Measurements from ENCODE around the gene SLMAP. TPM values are rescaled to one million over a fixed set of nuclear protein-coding genes. Genes with fewer than 3 reads are reported as not detected.

The SLMAP gene
- total RNA-seq, result 10 to 100 TPM; 79.4 to 98.6 (median 89.0) TPM
- 65.6 TPM for total RNA-seq (2013)

GRCh38 chr3:57755741-57756527, at the start of gene SLMAP:
Gene SLMAP (plus strand): TSS chr3:57756309. CDS start chr3:57757652, 1,343 bp downstream.
- DNase-seq (peak; percentile 91 to 98), ATAC-seq (peak; percentile 92 to 98 (median 93))
- Mint-ChIP-seq H3K27ac (peak within 1 kb of the TSS; percentile 89 to 91), H3K9me3 (no peaks in the 10 kb centered on the region), H3K4me3 (peak within 1 kb of the TSS; percentile 97), H3K36me3 (no peaks in the 10 kb centered on the region), H3K27me3 (ENCODE audit: low read depth in 2 of 2) (no peaks in the 10 kb centered on the region), H3K4me1 (peaks cover 27 to 28% of the 10 kb centered on the region in 2 donors)
- Histone ChIP-seq H3K4me3 (ENCODE audit: low read length) (peak within 1 kb of the TSS; percentile 81), H3K27ac (ENCODE audit: low read length) (peak within 1 kb of the TSS; percentile 79), H3K36me3 (ENCODE audit: control insufficient read depth, insufficient read depth, low read length) (peaks cover 4% of the 10 kb centered on the region), H3K9me3 (ENCODE audit: control insufficient read depth, insufficient read depth, low read length) (no peaks in the 10 kb centered on the region), H3K27me3 (ENCODE audit: control insufficient read depth, insufficient read depth, low read length) (no peaks in the 10 kb centered on the region), H3K4me1 (ENCODE audit: control insufficient read depth, insufficient read depth, low read length) (peaks cover 26% of the 10 kb centered on the region)
- TF ChIP-seq CTCF (IDR thresholded peaks at IDR 0.05), result no peak
- under 1% methylated on average over 48 of the region's 48 CpGs for WGBS (ENCODE audit: insufficient coverage)
- intact Hi-C loops (cut with micrococcal nuclease), result loop anchor here (1.0 to 2.0 kb wide), 4 partner anchors 63 to 200 kb away; partner anchors contain the start of genes ARF4, DENND6A and PDE12

GRCh38 chr3:57706462-57706861, 49.6 kb upstream of the SLMAP start:
- DNase-seq (no peak), ATAC-seq (no peak)
- no peaks in the 10 kb centered on the region for H3K36me3 ChIP-seq (ENCODE audit: control insufficient read depth, insufficient read depth, low read length)
- no peaks in the 10 kb centered on the region for H3K4me1 ChIP-seq (ENCODE audit: control insufficient read depth, insufficient read depth, low read length)
- H3K9me3 ChIP-seq (ENCODE audit: control insufficient read depth, insufficient read depth, low read length), result no peaks in the 10 kb centered on the region
- Mint-ChIP-seq H3K27ac (no peak overlapping the region), H3K4me3 (no peak overlapping the region), H3K4me1 (peaks cover 0 to 4% of the 10 kb centered on the region in 2 donors), H3K36me3 (no peaks in the 10 kb centered on the region), H3K9me3 (no peaks in the 10 kb centered on the region), H3K27me3 (ENCODE audit: low read depth in 2 of 2) (peaks cover 0 to 8% of the 10 kb centered on the region in 2 donors)
- WGBS (ENCODE audit: insufficient coverage), result 68% methylated on average over 3 of the region's 3 CpGs
- no peak for TF ChIP-seq CTCF (IDR thresholded peaks at IDR 0.05)
- H3K27me3 ChIP-seq (ENCODE audit: control insufficient read depth, insufficient read depth, low read length), result no peaks in the 10 kb centered on the region
- no peak overlapping the region for H3K27ac ChIP-seq (ENCODE audit: low read length)
- H3K4me3 ChIP-seq (ENCODE audit: low read length), result no peak overlapping the region
- intact Hi-C loops (cut with micrococcal nuclease), result no loop called here

GRCh38 chr3:57709031-57709430, 47.1 kb upstream of the SLMAP start:
- Histone ChIP-seq H3K9me3 (ENCODE audit: control insufficient read depth, insufficient read depth, low read length) (no peaks in the 10 kb centered on the region), H3K36me3 (ENCODE audit: control insufficient read depth, insufficient read depth, low read length) (no peaks in the 10 kb centered on the region), H3K4me3 (ENCODE audit: low read length) (no peak overlapping the region), H3K4me1 (ENCODE audit: control insufficient read depth, insufficient read depth, low read length) (no peaks in the 10 kb centered on the region), H3K27me3 (ENCODE audit: control insufficient read depth, insufficient read depth, low read length) (no peaks in the 10 kb centered on the region), H3K27ac (ENCODE audit: low read length) (no peak overlapping the region)
- ATAC-seq (no peak), DNase-seq (no peak)
- Mint-ChIP-seq H3K4me1 (peaks cover 0 to 4% of the 10 kb centered on the region in 2 donors), H3K27ac (no peak overlapping the region), H3K4me3 (no peak overlapping the region), H3K36me3 (no peaks in the 10 kb centered on the region), H3K9me3 (no peaks in the 10 kb centered on the region), H3K27me3 (ENCODE audit: low read depth in 2 of 2) (peaks cover 0 to 8% of the 10 kb centered on the region in 2 donors)
- WGBS (ENCODE audit: insufficient coverage), result no CpG with 5 or more reads among the region's 2 CpGs
- intact Hi-C loops (cut with micrococcal nuclease), result no loop called here
- no peak for TF ChIP-seq CTCF (IDR thresholded peaks at IDR 0.05)
